Peyer's patch (tissue), 4 donors: ENCODE measurements around the gene ROBO3. TPM values are rescaled to one million over a fixed set of nuclear protein-coding genes. Genes with fewer than 3 reads are reported as not detected.

Experiments
- DNase-seq, 3 donors: peaks; one replicate each; pipeline ENCODE4 v3.0.0-alpha.2; 2017 to 2019
- H3K27ac ChIP-seq, 4 donors: fragments of 200-600 bp; sonication (generic); one replicate each; pipeline ENCODE4 v1.5.1; 2016 to 2019
- H3K27me3 ChIP-seq, 2 donors: fragments of 200-600 bp; sonication (generic); one replicate each; pipeline ENCODE4 v1.5.1; 2019
- H3K36me3 ChIP-seq, 3 donors: fragments of 200-600 bp; sonication (generic); one replicate each; pipeline ENCODE4 v1.5.1; 2016 to 2019
- H3K4me1 ChIP-seq, 4 donors: fragments of 200-600 bp; sonication (generic); one replicate each; pipeline ENCODE4 v1.5.1; 2016 to 2019
- H3K4me3 ChIP-seq, 4 donors: fragments of 200-600 bp; sonication (generic); 1 replicate in 3 of 4; 2 replicates in 1 of 4; pipeline ENCODE4 v1.5.1; 2016 to 2019; ENCODE audit warnings: mild to moderate bottlenecking in 1 of 4
- H3K9me3 ChIP-seq, 4 donors: fragments of 200-600 bp; sonication (generic); one replicate each; pipeline ENCODE4 v1.5.1; 2016 to 2019; ENCODE audit warnings: mild to moderate bottlenecking in 1 of 4
- CTCF ChIP-seq, 6 experiments: fragments of 450-650 bp in 4 of 6; fragments of 200-600 bp in 2 of 6; sonication (generic) in 1 of 6; IDR thresholded peaks; one replicate each; pipeline ENCODE4 v1.5.1; 2017 to 2019; ENCODE audit warnings: antibody characterized with exemption in 6 of 6, mild to moderate bottlenecking in 3 of 6, moderate library complexity in 1 of 6
- POLR2A ChIP-seq, 2 donors: fragments of 450-650 bp; IDR thresholded peaks; one replicate each; pipeline ENCODE4 v1.5.1; 2017; ENCODE audit warnings: antibody characterized with exemption in 2 of 2, mild to moderate bottlenecking in 2 of 2, moderate library complexity in 2 of 2
- total RNA-seq, 4 donors: library from RNA; depleted of rRNA; stranded (reverse); fragments of >200 nt; gene quantifications; one replicate each; pipeline ENCODE4 v1.1.0, GENCODE V29; 2016

Gene ROBO3
- total RNA-seq, 4 donors from 2014 or later: 3.6 to 49.5 (median 16.1) TPM

- Histone ChIP-seq H3K9me3 (no peaks in the 10 kb centered on the region), H3K27ac (no peak overlapping the region), H3K27me3 (no peaks in the 10 kb centered on the region), H3K4me1 (no peaks in the 10 kb centered on the region), H3K4me3 (no peak overlapping the region), H3K36me3 (no peaks in the 10 kb centered on the region)
- no peak for TF ChIP-seq CTCF (IDR thresholded peaks at IDR 0.05)
- no peak for TF ChIP-seq POLR2A (IDR thresholded peaks at IDR 0.05)
- DNase-seq: no peak
Measured at GRCh38 chr11:124889191-124890091, 24.2 kb downstream of the ROBO3 start.

- no peaks in the 10 kb centered on the region for H3K4me1 ChIP-seq
- no peak overlapping the region for H3K4me3 ChIP-seq
- TF ChIP-seq CTCF (IDR thresholded peaks at IDR 0.05): no peak
- TF ChIP-seq POLR2A (IDR thresholded peaks at IDR 0.05): no peak
- H3K27me3 ChIP-seq: no peaks in the 10 kb centered on the region
- H3K36me3 ChIP-seq: no peaks in the 10 kb centered on the region
- H3K9me3 ChIP-seq: no peaks in the 10 kb centered on the region
- no peak for DNase-seq
- no peak overlapping the region for H3K27ac ChIP-seq
Measured at GRCh38 chr11:124890151-124890550, 24.9 kb downstream of the ROBO3 start.

GRCh38 chr11:124890683-124891372, 25.6 kb downstream of the ROBO3 start:
- no peaks in the 10 kb centered on the region for H3K4me1 ChIP-seq
- TF ChIP-seq CTCF (IDR thresholded peaks at IDR 0.05) (no peak), POLR2A (IDR thresholded peaks at IDR 0.05) (no peak)
- no peaks in the 10 kb centered on the region for H3K27me3 ChIP-seq
- H3K9me3 ChIP-seq: no peaks in the 10 kb centered on the region
- H3K36me3 ChIP-seq: no peaks in the 10 kb centered on the region
- peak in 1 of 3 donors; percentile 5 for DNase-seq
- H3K4me3 ChIP-seq: no peak overlapping the region
- no peak overlapping the region for H3K27ac ChIP-seq

GRCh38 chr11:124891373-124891861, 26.2 kb downstream of the ROBO3 start:
- no peaks in the 10 kb centered on the region for H3K36me3 ChIP-seq
- H3K9me3 ChIP-seq: no peaks in the 10 kb centered on the region
- DNase-seq: peak in 1 of 3 donors; percentile 8
- no peak overlapping the region for H3K27ac ChIP-seq
- TF ChIP-seq POLR2A (IDR thresholded peaks at IDR 0.05): no peak
- TF ChIP-seq CTCF (IDR thresholded peaks at IDR 0.05): no peak
- no peaks in the 10 kb centered on the region for H3K27me3 ChIP-seq
- H3K4me1 ChIP-seq: no peaks in the 10 kb centered on the region
- no peak overlapping the region for H3K4me3 ChIP-seq

- no peaks in the 10 kb centered on the region for H3K27me3 ChIP-seq
- no peak overlapping the region for H3K27ac ChIP-seq
- no peaks in the 10 kb centered on the region for H3K36me3 ChIP-seq
- TF ChIP-seq POLR2A (IDR thresholded peaks at IDR 0.05) (no peak), CTCF (IDR thresholded peaks at IDR 0.05) (no peak)
- H3K4me1 ChIP-seq: no peaks in the 10 kb centered on the region
- no peak overlapping the region for H3K4me3 ChIP-seq
- no peak for DNase-seq
- H3K9me3 ChIP-seq: no peaks in the 10 kb centered on the region
Measured at GRCh38 chr11:124892146-124892545, 26.9 kb downstream of the ROBO3 start.
